NB4 (cell line): ENCODE data around the gene CAMTA1.

ENCODE experiments used
- DNase-seq: peaks from one replicate; pipeline ENCODE4 v3.0.0; 2010; ENCODE audit warnings: low read depth
- H3K4me3 ChIP-seq: one replicate; pipeline ENCODE4 v1.5.1; 2011; ENCODE audit warnings: mild to moderate bottlenecking, low read depth, low read length, moderate library complexity
- CTCF ChIP-seq: IDR thresholded peaks from one replicate; pipeline ENCODE4 v1.5.1; 2012; ENCODE audit warnings: low read depth, low read length
- MAX ChIP-seq: IDR thresholded peaks from 2 replicates; pipeline ENCODE4 v1.6.1; 2011; ENCODE audit warnings: low read depth, low read length
- MYC ChIP-seq: IDR thresholded peaks from 2 replicates; pipeline ENCODE4 v1.6.1; 2011; ENCODE audit warnings: low read depth, low read length
- POLR2A ChIP-seq: IDR thresholded peaks from 2 replicates; pipeline ENCODE4 v1.6.1; 2011; ENCODE audit warnings: mild to moderate bottlenecking; ENCODE audit not compliant: insufficient read length; ENCODE audit errors: extremely low read depth

Gene CAMTA1

GRCh38 chr1:6761196-6761737, 24.0 kb upstream of the CAMTA1 start:
- TF ChIP-seq MAX (no peak), POLR2A (no peak), CTCF (no peak), MYC (no peak)
- no peak overlapping the region for H3K4me3 ChIP-seq
- DNase-seq, result no peak

DNA sequence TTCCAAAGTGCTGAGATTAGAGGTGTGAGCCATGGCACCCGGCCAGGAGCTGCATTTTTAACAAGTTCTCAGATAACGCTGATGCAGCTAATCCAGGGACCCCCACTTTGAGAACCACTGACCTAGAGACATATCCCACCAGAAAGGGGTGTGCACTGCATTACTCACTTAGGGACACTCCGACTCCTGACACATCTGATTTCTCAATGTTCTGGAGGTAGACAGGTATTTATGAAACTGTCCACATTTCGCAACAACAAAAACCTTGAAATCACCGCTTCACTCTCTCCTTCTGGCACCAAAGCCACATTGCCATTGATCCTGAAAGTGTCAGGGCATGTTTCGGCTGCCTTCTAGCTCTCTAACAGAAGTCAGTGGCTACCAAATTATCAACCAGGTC, 23.2 kb upstream of the CAMTA1 start:
- no peak for DNase-seq
- H3K4me3 ChIP-seq, result no peak overlapping the region
- no peak for TF ChIP-seq CTCF
- no peak for TF ChIP-seq MAX
- no peak for TF ChIP-seq MYC
- TF ChIP-seq POLR2A, result no peak

GRCh38 chr1:6770751-6771440, 14.4 kb upstream of the CAMTA1 start:
- TF ChIP-seq CTCF (no peak), MYC (no peak), MAX (no peak), POLR2A (no peak)
- no peak for DNase-seq
- no peak overlapping the region for H3K4me3 ChIP-seq

DNA sequence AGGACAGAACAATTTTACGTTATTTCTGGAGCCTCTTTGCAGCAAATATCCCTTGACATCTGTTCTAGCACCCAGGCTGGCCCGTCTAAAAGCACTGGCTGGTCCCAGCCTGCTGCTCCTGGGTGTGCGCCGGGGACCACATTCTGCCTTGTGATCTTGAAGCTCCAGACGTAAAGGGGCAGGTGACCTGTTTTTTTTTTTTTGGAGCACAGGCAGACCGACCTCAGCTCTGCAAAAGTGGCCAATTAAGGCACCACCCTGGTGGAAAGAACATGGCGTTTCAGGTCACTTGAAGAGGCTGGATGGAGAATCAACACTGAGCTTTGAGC, 13.8 kb upstream of the CAMTA1 start:
- TF ChIP-seq CTCF (no peak), POLR2A (no peak), MYC (no peak), MAX (no peak)
- no peak for DNase-seq
- H3K4me3 ChIP-seq, result no peak overlapping the region

GRCh38 chr1:6774381-6774780, 10.9 kb upstream of the CAMTA1 start:
- H3K4me3 ChIP-seq, result no peak overlapping the region
- TF ChIP-seq CTCF (no peak), MYC (no peak), MAX (no peak), POLR2A (no peak)
- DNase-seq, result no peak
